Measurements from ENCODE around the gene GPHB5.

DNA sequence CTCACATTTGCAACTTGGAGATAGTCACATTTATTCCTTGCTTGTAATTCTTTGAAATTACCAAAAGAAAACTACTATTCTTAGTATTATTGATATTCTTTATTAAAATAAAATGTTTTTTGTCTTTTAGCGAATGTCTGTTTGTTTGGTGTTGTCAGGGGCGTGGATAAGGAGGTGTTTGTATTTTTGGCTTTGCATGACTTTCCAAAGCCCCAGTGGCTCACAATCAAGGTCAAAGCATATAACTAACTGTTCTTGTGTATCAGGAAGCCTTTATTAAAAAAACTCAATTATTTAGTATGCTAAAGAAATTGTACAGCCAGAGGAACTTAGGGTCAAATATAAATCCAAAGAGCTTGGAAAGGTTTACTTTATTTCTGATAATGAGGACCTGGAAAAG, 17.9 kb downstream of the GPHB5 start:
- no peak for TF ChIP-seq POLR2AphosphoS5 (IDR thresholded peaks at IDR 0.05; ENCODE audit: low read depth, low read length)
- TF ChIP-seq POLR2A (IDR thresholded peaks at IDR 0.05; ENCODE audit: low read depth, low read length) = no peak
- TF ChIP-seq TAF1 (IDR thresholded peaks at IDR 0.05; ENCODE audit: borderline replicate concordance, low read depth, low read length) = no peak
